SU-DHL-6 (cell line): Measurements from ENCODE around the gene STX8.

Source experiments
- H2AFZ ChIP-seq: fragments of 200-600 bp; sonication (generic); 2 replicates; pipeline ENCODE4 v1.6.1; 2014; ENCODE audit warnings: low read depth, mild to moderate bottlenecking, moderate library complexity, mixed read lengths, antibody characterized with exemption, low read length; ENCODE audit not compliant: severe bottlenecking
- H3F3A ChIP-seq: fragments of 200-600 bp; shearing (Covaris generic); 2 replicates; pipeline ENCODE4 v1.6.0; 2016; ENCODE audit warnings: antibody characterized with exemption, mild to moderate bottlenecking; ENCODE audit not compliant: insufficient read depth
- H3K27ac ChIP-seq: fragments of 200-600 bp; sonication (generic); 2 replicates; pipeline ENCODE4 v1.5.1; 2016; ENCODE audit warnings: low read depth, mild to moderate bottlenecking, low read length, moderate library complexity, mixed read lengths
- H3K27me3 ChIP-seq: fragments of 200-600 bp; sonication (generic), shearing (Covaris generic); 2 replicates; pipeline ENCODE4 v1.6.0; 2014; ENCODE audit warnings: mild to moderate bottlenecking, low read length
- H3K36me3 ChIP-seq: fragments of 200-600 bp; sonication (generic); 2 replicates; pipeline ENCODE4 v1.6.1; 2014; ENCODE audit warnings: mild to moderate bottlenecking, low read length, mixed read lengths
- H3K4me2 ChIP-seq: fragments of 300-600, 200-600 bp; shearing (Covaris generic), sonication (generic); 2 replicates; pipeline ENCODE4 v1.6.0; 2014; ENCODE audit warnings: low read length, low read depth, mild to moderate bottlenecking; ENCODE audit not compliant: poor library complexity, severe bottlenecking
- H3K4me3 ChIP-seq: fragments of 200-600 bp; sonication (generic); 2 replicates; pipeline ENCODE4 v1.5.1; 2014; ENCODE audit warnings: antibody characterized with exemption, low read length, mild to moderate bottlenecking, mixed read lengths; ENCODE audit not compliant: insufficient read depth, poor library complexity, severe bottlenecking
- H3K79me2 ChIP-seq: fragments of 200-600 bp; sonication (generic); 2 replicates; pipeline ENCODE4 v1.6.1; 2014; ENCODE audit warnings: mild to moderate bottlenecking, low read length, moderate library complexity; ENCODE audit not compliant: insufficient read depth
- H3K9ac ChIP-seq: fragments of 200-600 bp; sonication (generic); 2 replicates; pipeline ENCODE4 v1.7.0; 2014; ENCODE audit warnings: mild to moderate bottlenecking, low read length
- H3K9me2 ChIP-seq: fragments of 200-600 bp; sonication (generic); replicated peaks from 2 replicates; pipeline ENCODE4 v1.6.1; 2014; ENCODE audit warnings: low read length; ENCODE audit not compliant: insufficient read depth
- H3K9me3 ChIP-seq: fragments of 200-600 bp; sonication (generic); 2 replicates; pipeline ENCODE4 v1.6.1; 2014; ENCODE audit warnings: low read length, mixed read lengths; ENCODE audit not compliant: insufficient read depth
- H4K20me1 ChIP-seq: fragments of 200-600 bp; sonication (generic); 2 replicates; pipeline ENCODE4 v1.6.1; 2014; ENCODE audit warnings: low read depth, mild to moderate bottlenecking, antibody characterized with exemption, low read length, moderate library complexity, mixed read lengths
- EZH2phosphoT487 ChIP-seq: fragments of 200-600 bp; sonication (generic), shearing (Covaris generic); conservative IDR thresholded peaks from 2 replicates; pipeline ENCODE4 v1.6.1; 2018; ENCODE audit warnings: mild to moderate bottlenecking, antibody characterized with exemption, low read length, moderate library complexity, mixed read lengths
- TF ChIP-seq, protein P1 (sequence below): fragments of 200-600 bp; sonication (generic); IDR thresholded peaks from one replicate; pipeline ENCODE4 v1.5.1; 2017; ENCODE audit warnings: antibody characterized with exemption, mild to moderate bottlenecking, low read length, moderate library complexity; ENCODE audit not compliant: insufficient read depth, poor library complexity, severe bottlenecking

Gene STX8

DNA sequence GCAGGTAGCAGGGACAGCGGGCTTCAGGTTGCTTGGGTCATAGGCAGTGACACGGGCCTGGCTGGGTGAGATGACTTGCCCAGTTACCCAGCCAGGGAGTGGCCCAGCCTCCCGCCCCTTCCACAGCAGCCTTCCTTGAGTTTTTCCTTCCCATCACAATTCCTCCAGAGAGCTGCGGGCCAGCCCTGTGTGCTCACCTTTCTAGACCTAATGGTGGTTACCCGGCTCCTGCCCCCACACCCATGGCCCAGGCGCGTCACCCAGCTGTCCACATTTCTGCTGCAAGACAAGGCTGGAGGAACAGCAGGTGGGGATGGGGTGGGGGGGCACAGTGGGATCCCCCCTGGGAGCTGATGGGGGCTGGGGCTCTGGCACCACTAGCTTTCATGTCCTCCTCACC, 351.1 kb downstream of the STX8 start:
- Histone ChIP-seq H3K4me2 (no peak overlapping the region), H3K4me3 (no peak overlapping the region), H4K20me1 (no peaks in the 10 kb centered on the region), H3K79me2 (no peaks in the 10 kb centered on the region), H2AFZ (no peak overlapping the region), H3F3A (no peaks in the 10 kb centered on the region), H3K36me3 (no peaks in the 10 kb centered on the region), H3K9me3 (no peaks in the 10 kb centered on the region), H3K9me2 (no peaks in the 10 kb centered on the region), H3K27me3 (no peaks in the 10 kb centered on the region), H3K9ac (no peak overlapping the region), H3K27ac (no peak overlapping the region)
- TF ChIP-seq, protein P1, sequence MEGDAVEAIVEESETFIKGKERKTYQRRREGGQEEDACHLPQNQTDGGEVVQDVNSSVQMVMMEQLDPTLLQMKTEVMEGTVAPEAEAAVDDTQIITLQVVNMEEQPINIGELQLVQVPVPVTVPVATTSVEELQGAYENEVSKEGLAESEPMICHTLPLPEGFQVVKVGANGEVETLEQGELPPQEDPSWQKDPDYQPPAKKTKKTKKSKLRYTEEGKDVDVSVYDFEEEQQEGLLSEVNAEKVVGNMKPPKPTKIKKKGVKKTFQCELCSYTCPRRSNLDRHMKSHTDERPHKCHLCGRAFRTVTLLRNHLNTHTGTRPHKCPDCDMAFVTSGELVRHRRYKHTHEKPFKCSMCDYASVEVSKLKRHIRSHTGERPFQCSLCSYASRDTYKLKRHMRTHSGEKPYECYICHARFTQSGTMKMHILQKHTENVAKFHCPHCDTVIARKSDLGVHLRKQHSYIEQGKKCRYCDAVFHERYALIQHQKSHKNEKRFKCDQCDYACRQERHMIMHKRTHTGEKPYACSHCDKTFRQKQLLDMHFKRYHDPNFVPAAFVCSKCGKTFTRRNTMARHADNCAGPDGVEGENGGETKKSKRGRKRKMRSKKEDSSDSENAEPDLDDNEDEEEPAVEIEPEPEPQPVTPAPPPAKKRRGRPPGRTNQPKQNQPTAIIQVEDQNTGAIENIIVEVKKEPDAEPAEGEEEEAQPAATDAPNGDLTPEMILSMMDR = no peak
- no peak for TF ChIP-seq EZH2phosphoT487

DNA sequence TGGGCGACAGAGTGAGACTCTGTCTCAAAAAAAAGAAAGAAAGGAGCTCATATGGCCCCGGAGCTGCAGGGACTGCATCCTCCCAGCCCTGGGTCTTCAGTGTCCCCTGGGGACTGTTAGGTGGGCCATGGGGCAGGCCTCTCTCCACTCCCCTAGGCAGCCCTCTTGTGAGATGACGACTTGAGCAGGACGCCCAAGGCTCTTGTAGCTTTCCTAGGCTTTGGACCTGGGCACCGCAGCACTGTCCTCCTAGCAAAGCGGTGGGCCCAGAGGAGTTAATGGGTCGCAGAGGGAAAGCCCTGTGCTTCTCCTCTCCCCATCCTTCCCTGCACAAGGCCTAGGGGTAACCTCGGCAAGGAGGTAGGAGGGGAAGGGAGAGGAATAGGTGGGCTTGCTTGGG, 352.1 kb downstream of the STX8 start:
- H3K9me2 ChIP-seq = no peaks in the 10 kb centered on the region
- no peak for TF ChIP-seq EZH2phosphoT487
- TF ChIP-seq, protein P1 = no peak
- H3K79me2 ChIP-seq = no peaks in the 10 kb centered on the region
- H3K4me2 ChIP-seq = no peak overlapping the region
- no peak overlapping the region for H3K4me3 ChIP-seq
- no peaks in the 10 kb centered on the region for H3K36me3 ChIP-seq
- H3F3A ChIP-seq = no peaks in the 10 kb centered on the region
- no peaks in the 10 kb centered on the region for H3K9me3 ChIP-seq
- no peak overlapping the region for H3K9ac ChIP-seq
- H2AFZ ChIP-seq = no peak overlapping the region
- no peaks in the 10 kb centered on the region for H4K20me1 ChIP-seq
- H3K27ac ChIP-seq = no peak overlapping the region
- H3K27me3 ChIP-seq = no peaks in the 10 kb centered on the region

DNA sequence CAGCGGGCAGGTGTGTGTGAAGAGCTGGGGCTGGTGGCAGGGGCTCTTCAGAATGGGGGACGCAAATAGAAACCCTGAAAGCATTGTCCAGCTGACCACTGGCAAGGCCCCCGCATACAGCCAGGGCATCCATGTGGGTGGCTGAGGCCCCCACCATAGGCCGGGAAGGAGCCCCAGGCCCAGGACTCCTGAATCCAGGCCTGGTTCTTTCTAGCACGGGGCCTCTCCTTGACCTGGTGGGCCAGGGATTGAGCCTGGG, 353.8 kb downstream of the STX8 start:
- Histone ChIP-seq H4K20me1 (no peaks in the 10 kb centered on the region), H3K4me3 (no peak overlapping the region)

More for the DNA sequence above, 353.8 kb downstream of the STX8 start:
- no peaks in the 10 kb centered on the region for H3K36me3 ChIP-seq
- no peaks in the 10 kb centered on the region for H3K27me3 ChIP-seq
- no peak overlapping the region for H3K27ac ChIP-seq
- H2AFZ ChIP-seq = no peak overlapping the region
- H3K9me2 ChIP-seq = no peaks in the 10 kb centered on the region
- no peak for TF ChIP-seq EZH2phosphoT487
- TF ChIP-seq, protein P1 = no peak
- H3K9ac ChIP-seq = no peak overlapping the region
- no peaks in the 10 kb centered on the region for H3K9me3 ChIP-seq
- no peak overlapping the region for H3K4me2 ChIP-seq
- no peaks in the 10 kb centered on the region for H3F3A ChIP-seq
- no peaks in the 10 kb centered on the region for H3K79me2 ChIP-seq
